NCI-H1694 (cell line): ENCODE data around the gene IL16.
"Not testable (repeated sequence)": the region's sequence is repeated elsewhere in the genome, so short reads cannot be mapped to it uniquely, and the experiment has no call there.

Experiments
- DNase-seq: peaks from one replicate; lab custom pipeline; 2025; lab: John Stamatoyannopoulos, UW

IL16 gene

GRCh38 chr15:81337713-81338157 is 141.1 kb downstream of the IL16 start:
- DNase-seq, result no peak

DNA sequence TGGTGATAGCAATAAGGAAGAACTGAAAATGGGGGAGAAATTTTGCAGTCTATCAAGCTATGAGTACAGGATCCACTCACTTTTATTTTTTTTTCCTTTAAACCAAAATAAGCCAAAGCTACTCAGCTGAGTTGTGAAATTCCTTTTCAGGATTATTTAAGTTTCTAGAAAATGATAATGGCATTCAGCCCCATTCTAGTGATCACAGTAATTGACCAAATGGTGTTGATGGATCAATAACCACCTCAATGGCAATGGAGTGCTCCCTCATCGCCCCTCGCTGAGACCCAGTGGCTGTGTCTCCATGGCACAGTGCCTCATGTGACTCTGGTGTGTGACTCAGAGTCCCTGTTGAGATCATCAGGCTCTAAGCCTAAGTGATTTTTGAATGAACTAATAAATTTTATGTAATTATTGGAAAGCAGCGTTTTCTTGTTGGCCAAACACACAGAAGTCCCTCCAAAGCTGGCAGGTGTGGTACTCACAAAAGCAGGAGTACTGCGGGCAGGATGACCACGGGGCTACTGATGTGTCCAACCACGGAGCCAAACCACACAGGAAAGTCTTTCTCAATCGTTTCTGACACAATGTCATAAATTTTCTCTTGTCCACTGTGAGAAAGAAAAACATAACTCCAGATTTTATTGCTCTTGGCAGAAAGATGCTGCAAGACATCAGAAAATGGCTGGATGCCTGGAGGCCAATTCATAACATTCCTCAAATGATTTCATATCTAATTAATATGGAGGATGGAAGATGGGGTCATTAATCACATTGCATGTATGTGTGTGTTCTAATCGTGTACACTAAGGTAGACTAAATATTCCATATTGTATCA is 141.7 kb downstream of the IL16 start:
- DNase-seq, result no peak

DNA sequence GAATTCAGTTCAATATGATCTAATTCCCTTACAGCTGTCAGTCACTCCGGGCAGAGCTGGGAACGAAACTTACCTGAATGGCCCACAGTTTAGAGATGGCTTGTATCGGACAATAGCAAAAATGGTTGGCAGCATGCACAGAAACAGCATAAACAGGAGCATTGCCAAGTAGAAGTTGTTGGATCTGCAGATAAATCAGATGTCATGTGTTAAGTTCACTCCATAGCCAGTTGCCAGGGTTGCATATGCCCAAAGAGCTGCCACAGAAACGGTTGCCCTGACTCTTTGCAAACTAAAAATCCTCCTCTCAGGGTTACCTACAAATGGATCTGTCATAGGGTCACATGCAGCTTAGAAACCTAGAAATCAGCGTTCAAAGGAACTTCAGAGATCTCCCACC is 142.6 kb downstream of the IL16 start:
- DNase-seq, result no peak

DNA sequence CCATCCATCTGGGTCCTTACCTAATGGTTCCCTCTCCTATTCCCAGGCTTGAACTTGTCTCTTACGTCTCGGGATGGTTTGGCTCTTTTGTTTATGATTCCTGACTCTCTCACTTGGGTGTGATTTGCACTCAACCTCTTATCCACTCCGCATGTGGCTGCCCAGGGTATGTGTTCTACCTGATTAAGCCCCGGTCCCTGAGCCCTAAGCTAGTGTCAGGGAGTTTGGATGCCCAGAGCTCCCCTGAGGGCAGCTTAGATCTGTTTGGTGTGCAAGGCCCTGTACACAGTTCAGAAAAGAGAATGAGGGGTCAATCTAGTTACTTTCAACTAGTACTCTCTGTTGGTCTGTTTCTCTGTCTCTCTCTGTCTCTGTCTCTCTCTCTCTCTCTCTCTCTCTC is 143.2 kb downstream of the IL16 start:
- no peak for DNase-seq

- no peak for DNase-seq
Observed at GRCh38 chr15:81341351-81341750, 144.7 kb downstream of the IL16 start.

GRCh38 chr15:81343371-81343770 is 146.7 kb downstream of the IL16 start:
- no peak for DNase-seq

GRCh38 chr15:81346611-81347010 is 149.9 kb downstream of the IL16 start:
- DNase-seq, result no peak

- no peak for DNase-seq
Observed at GRCh38 chr15:81347910-81348309, 151.2 kb downstream of the IL16 start.

- DNase-seq, result not testable (repeated sequence)
Observed at GRCh38 chr15:81348691-81349090, 152.0 kb downstream of the IL16 start.

- no peak for DNase-seq
Observed at GRCh38 chr15:81349271-81349670, 152.6 kb downstream of the IL16 start.

- DNase-seq, result peak; percentile 22
Observed at GRCh38 chr15:81351651-81352050, 155.0 kb downstream of the IL16 start.

GRCh38 chr15:81356252-81356651 is 159.6 kb downstream of the IL16 start:
- DNase-seq, result no peak

- no peak for DNase-seq
Observed at GRCh38 chr15:81357180-81357686, 160.6 kb downstream of the IL16 start.

GRCh38 chr15:81358248-81358647 is 161.6 kb downstream of the IL16 start:
- no peak for DNase-seq

- no peak for DNase-seq
Observed at GRCh38 chr15:81360491-81360890, 163.8 kb downstream of the IL16 start.

GRCh38 chr15:81361891-81362290 is 165.2 kb downstream of the IL16 start:
- no peak for DNase-seq

DNA sequence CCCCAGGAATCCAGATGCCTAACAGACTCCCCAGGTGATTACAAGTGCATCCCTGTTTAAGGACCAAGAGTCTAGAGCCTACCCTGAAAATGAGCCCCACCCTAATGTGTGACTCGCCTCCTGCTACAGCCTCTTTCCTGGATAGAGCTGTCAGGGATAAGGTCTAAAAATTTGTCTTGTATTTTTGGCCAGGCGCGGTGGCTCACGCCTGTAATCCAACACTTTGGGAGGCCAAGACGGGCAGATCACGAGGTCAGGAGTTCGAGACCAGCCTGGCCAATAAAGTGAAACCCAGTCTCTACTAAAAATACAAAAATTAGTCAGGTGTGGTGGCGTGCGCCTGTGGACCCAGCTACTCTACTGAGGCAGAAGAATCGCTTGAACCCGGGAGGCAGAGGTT is 166.1 kb downstream of the IL16 start:
- no peak for DNase-seq

DNA sequence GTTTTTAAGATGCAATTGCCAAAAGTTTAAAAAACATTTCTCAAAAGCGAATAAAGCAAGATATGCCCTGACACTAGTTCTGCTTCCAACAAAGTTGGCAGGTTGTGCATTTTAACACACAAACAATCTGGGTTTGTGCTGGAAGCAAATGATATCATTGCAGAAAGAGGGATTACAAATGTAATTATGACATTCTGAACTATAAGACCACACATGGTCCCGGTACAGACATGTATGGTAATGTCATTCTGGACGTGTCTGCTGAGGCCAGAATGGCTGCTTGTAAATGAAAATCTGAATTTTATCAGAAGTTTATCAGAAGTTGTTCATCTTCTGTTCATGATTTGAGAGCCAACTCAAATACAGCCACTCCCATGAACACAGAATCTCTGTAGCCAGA is 166.6 kb downstream of the IL16 start:
- DNase-seq, result no peak
